Forelimb muscle (tissue), 1 donor: ENCODE results near the gene DIPK1A. TPM values are rescaled to one million over a fixed set of nuclear protein-coding genes. Genes with fewer than 3 reads are reported as not detected.

Source experiments
- DNase-seq: peaks from one replicate; pipeline ENCODE4 v3.0.0-alpha.2; 2013; ENCODE audit warnings: low read depth
- polyA plus RNA-seq: library from polyadenylated mRNA; unstranded; fragments of 120-200 nt; gene quantifications from one replicate; pipeline ENCODE4 v1.2.1, GENCODE V29; 2013; ENCODE audit not compliant: insufficient read length

The DIPK1A gene
- polyA plus RNA-seq, 1 donor: 10.7 TPM

DNA sequence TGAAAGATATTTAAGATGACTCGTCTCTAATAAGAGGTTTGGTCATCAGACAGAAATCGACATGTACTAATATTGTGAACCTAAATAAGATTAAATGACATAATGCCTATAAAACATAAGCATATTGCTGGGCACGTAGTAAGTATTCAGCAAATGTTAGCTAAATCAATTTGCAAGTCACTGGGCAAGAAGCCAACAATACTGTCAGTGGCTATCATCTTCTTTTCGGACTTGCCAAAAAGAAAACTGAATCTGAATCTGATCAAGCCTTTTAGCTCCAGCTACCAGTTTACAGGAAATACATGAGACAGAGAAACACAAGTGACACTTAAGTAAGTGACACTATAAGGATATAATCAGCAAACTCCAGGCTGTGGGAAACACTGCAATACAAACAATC is 83.5 kb downstream of the DIPK1A start:
- no peak for DNase-seq

DNA sequence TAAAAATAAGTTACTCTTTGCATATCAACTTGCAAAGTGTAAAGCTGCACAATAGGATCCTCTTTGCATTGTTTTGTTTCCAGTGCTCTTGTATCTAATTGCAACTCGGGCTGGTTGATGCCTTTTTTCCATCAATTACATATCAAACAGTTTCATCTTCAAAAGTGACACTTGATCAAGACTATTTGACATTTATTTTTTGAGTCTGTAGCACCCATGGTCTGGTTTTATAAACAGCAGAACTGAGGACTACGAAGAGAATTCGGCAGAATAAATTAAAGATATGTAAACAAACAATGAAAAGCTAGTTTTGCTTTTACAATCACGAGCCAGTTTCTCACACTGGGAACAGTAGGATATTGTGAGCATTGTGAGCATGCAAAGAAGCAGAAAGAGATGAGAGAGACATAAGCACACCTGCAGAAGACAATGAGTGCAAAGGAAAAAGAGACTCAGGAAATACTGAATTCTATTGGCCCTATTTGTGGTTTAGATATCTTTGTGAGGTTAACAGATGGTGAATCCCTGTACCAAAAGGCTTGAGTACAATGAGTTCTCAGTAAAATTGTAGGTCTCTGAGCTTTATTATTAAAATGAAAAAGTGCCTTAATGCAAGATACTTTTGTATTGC is 84.1 kb downstream of the DIPK1A start:
- DNase-seq: no peak

DNA sequence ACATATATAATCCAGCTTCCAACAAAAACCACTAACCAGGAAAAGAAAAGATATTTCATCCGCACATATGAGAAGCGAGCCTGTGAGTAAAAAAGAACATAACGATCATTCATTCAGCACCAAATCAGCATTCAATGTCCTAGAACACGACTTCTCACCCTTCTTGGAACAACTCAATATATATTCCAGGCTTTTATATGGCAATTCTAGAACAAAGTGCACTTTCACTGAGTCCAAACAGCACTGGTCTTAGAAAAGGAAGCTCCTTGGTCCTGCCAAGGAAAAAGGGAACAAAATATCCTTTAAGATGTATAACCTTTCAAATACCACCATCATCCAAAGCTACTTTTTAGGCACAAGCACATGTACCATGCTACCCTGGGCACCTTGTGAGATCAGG is 84.9 kb downstream of the DIPK1A start:
- no peak for DNase-seq

DNA sequence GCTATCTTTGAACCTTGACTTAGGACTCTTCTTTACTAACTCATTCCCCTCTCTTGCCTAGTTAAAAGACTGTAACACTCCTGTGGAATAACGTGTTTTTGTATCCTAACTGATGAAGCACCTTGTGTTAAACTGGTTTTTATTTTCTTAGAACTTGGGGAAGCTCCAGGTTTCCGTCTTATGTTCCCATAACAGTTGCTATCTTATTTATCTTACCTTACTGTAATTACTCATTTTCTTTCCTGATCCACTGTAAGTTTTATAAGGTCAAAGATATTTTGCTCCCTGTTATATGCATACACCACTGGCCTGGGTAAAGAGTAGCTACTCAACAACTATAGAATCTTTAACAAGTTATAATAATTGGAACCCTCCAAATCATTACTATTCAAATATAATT is 86.3 kb downstream of the DIPK1A start:
- DNase-seq: no peak

DNA sequence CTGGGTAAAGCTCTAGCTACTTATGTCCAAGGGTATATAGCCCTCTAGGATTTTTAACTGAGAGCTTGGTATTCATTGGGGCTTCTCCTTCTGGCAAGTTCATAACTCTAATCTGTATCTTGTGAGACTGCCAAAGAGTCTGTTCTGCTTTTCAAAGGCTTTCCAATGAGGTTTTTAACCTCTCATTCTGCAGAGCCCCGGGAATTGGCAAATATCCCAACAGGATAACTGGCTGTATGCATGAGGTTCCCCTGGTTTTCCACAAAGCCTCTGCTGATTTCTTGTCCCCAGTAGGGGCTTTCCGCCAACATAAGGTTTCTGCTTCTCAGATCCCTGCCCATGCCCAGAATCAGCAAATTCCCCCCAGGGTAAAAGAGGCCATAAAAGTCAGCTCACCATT is 88.5 kb downstream of the DIPK1A start:
- DNase-seq: no peak

GRCh38 chr1:92870591-92870990 is 90.7 kb downstream of the DIPK1A start:
- DNase-seq: no peak

GRCh38 chr1:92864131-92864530 is 97.1 kb downstream of the DIPK1A start:
- DNase-seq: no peak

- no peak for DNase-seq
Measured at GRCh38 chr1:92862605-92863004, 98.7 kb downstream of the DIPK1A start.

DNA sequence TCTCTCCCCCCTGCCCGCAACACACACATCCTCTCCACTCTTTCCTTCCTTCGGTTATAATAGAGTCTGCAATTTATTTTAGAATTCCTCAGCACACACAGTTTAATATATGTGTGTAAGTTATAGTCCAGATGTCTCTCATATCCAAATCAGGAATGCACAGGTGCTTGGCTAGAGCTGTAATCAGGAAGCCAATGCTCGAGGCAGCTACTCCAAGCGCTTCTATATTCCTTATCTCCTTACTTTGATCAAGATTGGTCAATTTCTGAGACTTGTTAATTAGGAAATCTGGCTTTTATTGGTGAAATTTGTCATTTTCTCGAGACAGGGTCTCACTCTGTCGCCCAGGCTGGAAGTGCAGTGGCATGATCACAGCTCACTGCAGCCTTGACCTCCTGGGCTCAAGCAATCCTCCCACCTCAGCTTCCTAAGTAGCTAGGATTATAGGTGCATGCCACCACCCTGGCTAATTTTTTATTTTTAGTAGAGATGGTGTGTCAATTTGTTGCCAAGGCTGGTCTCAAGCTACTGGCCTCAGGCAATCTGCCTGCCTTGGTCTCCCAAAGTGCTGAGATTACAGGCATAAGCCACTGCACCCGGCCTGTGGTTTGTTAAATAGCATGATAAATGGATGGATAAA is 101.7 kb downstream of the DIPK1A start:
- DNase-seq: no peak

DNA sequence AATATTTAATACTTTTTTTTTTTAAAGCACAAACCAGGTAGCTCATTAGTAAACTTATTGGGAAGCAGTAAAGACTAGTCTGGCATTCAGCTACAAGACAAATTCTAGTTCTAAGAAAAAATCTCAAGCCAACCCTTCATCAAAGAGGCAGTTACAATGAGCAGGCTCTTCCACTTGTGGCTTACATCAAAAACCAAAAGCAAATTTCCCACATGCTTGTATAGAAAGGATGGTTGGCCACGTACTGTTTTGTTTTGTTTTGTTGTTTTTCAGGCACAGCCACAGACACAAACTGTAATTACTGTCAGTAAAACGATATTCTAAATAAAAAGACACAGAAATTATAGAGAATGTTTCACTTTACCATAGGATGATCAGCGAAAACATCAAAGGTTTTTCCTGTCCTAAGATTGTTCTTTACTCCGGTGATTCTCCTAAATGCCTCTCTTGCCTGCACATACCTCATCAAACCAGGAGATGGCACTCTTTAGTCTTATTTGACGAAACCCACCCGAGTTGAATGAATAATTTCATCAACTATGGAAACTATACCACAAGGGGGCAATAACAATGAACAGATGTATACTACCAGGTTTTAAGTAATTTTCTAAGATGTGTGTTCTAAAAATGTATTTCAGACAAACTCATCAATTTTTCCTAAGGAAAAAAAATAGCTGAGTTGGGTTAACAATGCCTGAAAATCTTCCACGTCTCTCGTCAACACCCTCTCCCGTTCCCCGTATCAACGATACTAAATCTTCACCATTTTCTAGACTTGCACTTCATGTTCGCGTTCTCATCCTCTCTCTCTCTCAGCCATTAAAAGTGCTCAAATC is 102.5 kb downstream of the DIPK1A start:
- peak; percentile 77 for DNase-seq

GRCh38 chr1:92857817-92858216 is 103.4 kb downstream of the DIPK1A start:
- no peak for DNase-seq

- DNase-seq: no peak
Measured at GRCh38 chr1:92855236-92855635, 106.0 kb downstream of the DIPK1A start.

DNA sequence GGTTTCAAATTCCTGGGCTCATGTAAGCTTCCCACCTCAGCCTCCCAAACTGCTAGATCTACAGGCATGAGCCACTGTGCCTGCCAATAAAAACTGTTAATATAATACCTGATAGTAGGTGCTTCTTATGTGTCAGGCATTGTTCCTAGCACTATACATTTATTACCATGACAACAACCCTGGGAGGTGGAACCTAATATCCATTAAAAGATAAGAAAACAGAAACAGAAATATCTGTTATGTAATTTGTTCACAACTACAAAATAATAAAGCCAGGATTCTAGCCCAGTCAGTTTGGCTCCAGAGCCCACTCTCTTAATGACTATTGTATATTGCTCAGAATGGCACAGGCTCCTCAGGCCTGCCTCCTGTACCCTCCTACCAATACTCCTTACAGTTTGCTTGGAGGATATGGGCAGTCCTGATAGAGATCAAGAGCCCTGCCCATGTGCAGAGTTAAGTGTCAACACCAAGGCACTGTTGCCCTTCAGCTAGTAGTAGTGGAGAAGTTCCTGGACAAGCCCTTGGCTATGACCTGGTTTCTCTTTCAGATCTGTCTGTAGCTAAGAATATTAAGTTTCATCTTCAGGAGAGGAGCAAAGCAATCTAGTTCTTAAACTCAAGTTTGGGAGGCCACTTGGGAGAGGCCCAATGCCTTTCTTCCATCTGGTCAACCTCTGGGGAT is 107.0 kb downstream of the DIPK1A start:
- no peak for DNase-seq

DNA sequence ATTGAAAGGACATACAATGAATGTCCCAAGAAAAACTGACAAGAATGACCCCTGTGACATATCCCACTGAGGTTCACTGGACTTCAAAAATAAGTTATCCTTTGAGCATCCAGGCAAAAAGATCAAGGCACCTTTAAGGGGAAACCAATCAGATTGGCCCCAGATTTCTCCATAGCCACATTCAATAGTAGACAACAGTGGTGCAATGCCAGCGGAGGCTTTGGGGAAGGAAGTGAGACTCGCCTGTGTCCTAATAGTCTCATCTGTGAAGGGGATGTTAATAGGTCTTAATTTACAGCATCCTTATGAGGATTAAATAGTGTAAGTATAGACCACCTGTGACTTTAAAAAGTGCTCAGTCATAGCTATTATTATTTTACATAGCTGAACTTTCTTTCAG is 108.0 kb downstream of the DIPK1A start:
- no peak for DNase-seq

GRCh38 chr1:92851729-92852128 is 109.5 kb downstream of the DIPK1A start:
- DNase-seq: no peak

- DNase-seq: no peak
Measured at GRCh38 chr1:92850019-92850418, 111.2 kb downstream of the DIPK1A start.

DNA sequence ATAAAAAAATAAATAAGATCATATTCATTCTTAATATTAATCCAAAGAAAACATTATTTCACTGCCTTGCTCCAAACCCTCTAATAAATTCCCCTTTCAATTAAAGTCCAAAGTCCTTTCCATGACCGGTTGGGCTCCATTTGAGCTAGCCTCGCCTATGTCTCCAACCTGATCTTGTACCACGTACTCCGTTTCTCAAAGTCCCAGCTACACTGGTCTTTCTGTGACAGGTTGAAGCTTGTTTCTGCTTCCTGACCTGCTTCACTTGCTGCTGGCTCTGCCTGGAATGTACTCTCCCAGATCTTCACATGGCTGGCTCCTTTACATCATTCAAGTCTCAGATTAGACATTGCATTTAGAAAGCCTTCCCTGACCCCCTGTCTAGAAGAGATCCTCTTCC is 113.1 kb downstream of the DIPK1A start:
- DNase-seq: no peak

DNA sequence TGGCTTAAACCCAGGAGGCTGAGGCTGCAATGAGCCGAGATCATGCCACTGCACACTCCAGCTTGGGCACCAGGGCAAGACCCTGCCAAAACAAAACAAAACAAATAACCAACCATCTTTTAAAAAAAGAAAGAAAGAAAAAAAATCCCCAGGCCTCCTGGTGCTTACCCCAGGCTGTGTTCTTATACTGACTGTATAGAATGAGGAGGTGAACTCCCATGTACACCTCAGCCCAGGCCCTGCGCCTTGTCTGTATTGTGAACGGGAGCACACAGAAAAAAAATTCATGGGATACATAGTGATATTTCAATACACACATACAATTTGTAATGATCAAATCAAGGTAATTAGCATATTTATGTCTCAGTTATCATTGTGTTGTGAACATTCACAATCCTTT is 115.4 kb downstream of the DIPK1A start:
- DNase-seq: no peak

DNA sequence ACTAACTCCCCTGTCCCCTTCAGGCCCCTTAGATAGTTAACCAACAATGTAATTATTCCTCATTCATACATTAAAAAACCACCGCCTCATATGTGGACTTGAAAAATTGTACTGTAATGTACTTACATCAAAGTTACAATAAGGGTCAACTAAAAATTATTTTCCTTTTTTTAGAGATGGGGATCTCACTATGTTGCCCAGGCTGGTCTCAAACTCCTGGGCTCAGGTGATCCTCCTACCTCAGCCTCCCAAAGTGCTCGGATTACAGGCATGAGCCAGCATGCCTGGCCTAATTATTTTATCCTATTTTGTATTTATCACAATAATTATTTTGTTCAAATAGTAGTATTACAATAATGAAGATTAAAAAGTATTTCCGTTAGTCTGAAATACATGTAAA is 116.8 kb downstream of the DIPK1A start:
- no peak for DNase-seq

- DNase-seq: no peak
Measured at GRCh38 chr1:92843429-92844352, 117.6 kb downstream of the DIPK1A start.

DNA sequence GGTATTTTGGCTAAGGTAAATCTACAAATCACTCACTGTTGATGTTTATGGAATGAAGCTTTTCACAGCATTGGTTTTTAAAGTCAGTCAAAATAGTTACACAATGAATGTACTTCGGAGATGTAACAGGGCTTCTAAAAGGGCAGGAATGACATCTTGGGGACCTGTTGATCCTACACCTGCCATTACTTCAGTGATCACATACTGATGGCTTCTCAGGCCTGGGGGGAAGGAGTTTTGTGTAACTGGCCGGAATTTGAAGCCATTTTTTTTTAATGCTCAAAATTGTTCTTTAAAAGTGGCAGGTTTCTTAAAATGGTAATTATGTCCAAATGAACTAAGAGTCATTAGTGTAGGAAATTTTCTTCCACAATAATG is 118.2 kb downstream of the DIPK1A start:
- DNase-seq: no peak
